ENCODE data around the gene A2M.
"Not testable (repeated sequence)": the region's sequence is repeated elsewhere in the genome, so short reads cannot be mapped to it uniquely, and the experiment has no call there.

The A2M gene

GRCh38 chr12:9115731-9116559 is at the start of gene A2M:
Gene A2M (minus strand): TSS chr12:9115919. CDS start chr12:9115849, 70 bp downstream.
- Histone ChIP-seq H3K9ac (ENCODE audit: low read length) (peak within 1 kb of the TSS; percentile 20), H3K4me3 (ENCODE audit: low read length) (no peak within 1 kb of the TSS), H3K9me3 (ENCODE audit: control insufficient read depth, low read length) (no peaks in the 10 kb centered on the region), H3K27me3 (ENCODE audit: control insufficient read depth, insufficient read depth, low read length) (no peaks in the 10 kb centered on the region), H3K36me3 (ENCODE audit: control insufficient read depth, insufficient read depth, low read length) (no peaks in the 10 kb centered on the region), H3K4me1 (ENCODE audit: control insufficient read depth, insufficient read depth, low read length) (no peaks in the 10 kb centered on the region)

DNA sequence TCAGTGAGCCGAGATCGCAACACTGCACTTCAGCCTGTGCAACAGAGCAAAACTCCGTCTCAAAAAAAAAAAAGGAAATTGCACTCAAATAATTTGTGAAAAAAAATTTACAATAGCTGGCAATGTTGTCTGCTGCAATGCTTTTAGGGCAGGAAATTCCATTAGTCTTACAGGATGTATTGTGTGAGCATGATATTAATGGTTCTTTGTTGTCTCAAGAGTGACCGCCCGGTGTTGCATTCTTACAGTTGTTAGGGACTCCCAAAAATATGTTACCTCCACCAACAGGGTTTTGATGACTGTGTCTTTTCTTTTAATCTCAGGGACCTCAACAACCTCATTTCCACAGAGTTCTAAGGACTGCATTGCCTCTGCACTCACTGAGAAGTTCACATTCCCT is 47.7 kb upstream of the A2M start:
- Histone ChIP-seq H3K4me1 (ENCODE audit: control insufficient read depth, insufficient read depth, low read length) (no peaks in the 10 kb centered on the region), H3K27me3 (ENCODE audit: control insufficient read depth, insufficient read depth, low read length) (no peaks in the 10 kb centered on the region), H3K4me3 (ENCODE audit: low read length) (no peak overlapping the region), H3K9ac (ENCODE audit: low read length) (no peak overlapping the region), H3K36me3 (ENCODE audit: control insufficient read depth, insufficient read depth, low read length) (no peaks in the 10 kb centered on the region), H3K9me3 (ENCODE audit: control insufficient read depth, low read length) (no peaks in the 10 kb centered on the region)

DNA sequence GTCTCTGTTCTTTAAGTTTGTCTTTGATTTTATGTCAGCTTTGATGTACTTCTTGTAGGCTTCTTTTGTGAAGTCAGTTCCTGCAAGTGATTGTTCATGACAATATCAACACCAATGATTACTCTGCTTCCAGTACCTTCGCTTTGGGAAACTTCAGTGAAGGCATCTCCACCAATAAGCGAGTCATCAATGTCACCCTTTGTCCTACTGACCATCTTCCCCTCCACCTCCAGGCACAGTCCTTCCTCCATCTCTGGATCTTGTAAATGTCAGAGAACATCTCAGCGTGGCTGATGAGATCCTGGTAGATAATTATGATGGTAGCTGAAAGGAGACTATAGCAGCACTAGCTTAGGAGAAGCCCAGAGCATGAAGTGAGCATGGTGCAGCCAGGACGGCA is 40.4 kb upstream of the A2M start:
- Histone ChIP-seq H3K27me3 (ENCODE audit: control insufficient read depth, insufficient read depth, low read length) (no peaks in the 10 kb centered on the region), H3K4me3 (ENCODE audit: low read length) (no peak overlapping the region), H3K9me3 (ENCODE audit: control insufficient read depth, low read length) (no peaks in the 10 kb centered on the region), H3K9ac (ENCODE audit: low read length) (no peak overlapping the region), H3K36me3 (ENCODE audit: control insufficient read depth, insufficient read depth, low read length) (no peaks in the 10 kb centered on the region), H3K4me1 (ENCODE audit: control insufficient read depth, insufficient read depth, low read length) (no peaks in the 10 kb centered on the region)

- H3K4me3 ChIP-seq (ENCODE audit: low read length) = no peak overlapping the region
- no peaks in the 10 kb centered on the region for H3K36me3 ChIP-seq (ENCODE audit: control insufficient read depth, insufficient read depth, low read length)
- H3K27me3 ChIP-seq (ENCODE audit: control insufficient read depth, insufficient read depth, low read length) = no peaks in the 10 kb centered on the region
- H3K9me3 ChIP-seq (ENCODE audit: control insufficient read depth, low read length) = no peaks in the 10 kb centered on the region
- no peaks in the 10 kb centered on the region for H3K4me1 ChIP-seq (ENCODE audit: control insufficient read depth, insufficient read depth, low read length)
- no peak overlapping the region for H3K9ac ChIP-seq (ENCODE audit: low read length)
These were observed 33.7 kb upstream of the A2M start for GRCh38 chr12:9149372-9149771.

DNA sequence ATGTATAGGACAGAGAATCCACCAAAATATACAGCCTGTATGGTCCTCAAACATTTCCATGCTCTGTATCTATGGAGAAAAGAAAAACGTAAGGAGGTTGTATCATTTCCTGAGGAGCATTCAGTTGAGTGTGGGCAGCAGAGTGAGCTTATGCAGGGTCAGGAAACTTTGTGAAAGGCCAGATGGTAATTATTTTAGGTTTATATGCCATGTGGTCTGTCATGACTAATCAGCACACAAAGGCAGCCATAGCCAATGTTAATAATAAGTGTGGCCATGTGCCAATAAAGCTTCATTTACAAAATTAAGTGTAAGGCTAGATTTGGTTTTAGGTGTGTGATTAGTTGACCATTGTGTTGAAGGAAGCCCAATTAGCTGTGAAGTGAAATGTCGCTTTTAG is 33.2 kb upstream of the A2M start:
- H3K36me3 ChIP-seq (ENCODE audit: control insufficient read depth, insufficient read depth, low read length) = no peaks in the 10 kb centered on the region
- no peak overlapping the region for H3K9ac ChIP-seq (ENCODE audit: low read length)
- H3K27me3 ChIP-seq (ENCODE audit: control insufficient read depth, insufficient read depth, low read length) = no peaks in the 10 kb centered on the region
- H3K4me3 ChIP-seq (ENCODE audit: low read length) = no peak overlapping the region
- no peaks in the 10 kb centered on the region for H3K9me3 ChIP-seq (ENCODE audit: control insufficient read depth, low read length)
- no peaks in the 10 kb centered on the region for H3K4me1 ChIP-seq (ENCODE audit: control insufficient read depth, insufficient read depth, low read length)

DNA sequence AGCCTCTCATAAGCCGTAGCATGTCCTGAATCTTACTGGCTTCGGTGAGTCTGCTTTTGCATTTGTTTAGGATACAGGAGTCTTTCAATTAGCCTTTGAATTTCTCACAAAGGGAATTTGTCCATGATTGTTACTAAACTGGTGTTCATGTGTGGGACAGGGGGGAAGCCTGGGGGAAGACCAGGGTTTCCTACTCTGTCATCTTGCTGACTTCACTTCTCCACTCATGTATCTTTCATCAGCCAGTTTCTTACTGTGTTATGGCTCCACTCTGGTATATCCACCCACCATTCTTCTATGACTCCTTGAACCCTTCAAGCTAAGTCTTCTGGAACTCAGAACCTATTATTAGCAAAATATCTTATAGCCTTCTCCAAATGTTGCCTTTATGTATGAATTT is 31.7 kb upstream of the A2M start:
- no peaks in the 10 kb centered on the region for H3K27me3 ChIP-seq (ENCODE audit: control insufficient read depth, insufficient read depth, low read length)
- H3K36me3 ChIP-seq (ENCODE audit: control insufficient read depth, insufficient read depth, low read length) = no peaks in the 10 kb centered on the region
- H3K9me3 ChIP-seq (ENCODE audit: control insufficient read depth, low read length) = no peaks in the 10 kb centered on the region
- H3K4me1 ChIP-seq (ENCODE audit: control insufficient read depth, insufficient read depth, low read length) = no peaks in the 10 kb centered on the region
- no peak overlapping the region for H3K4me3 ChIP-seq (ENCODE audit: low read length)
- H3K9ac ChIP-seq (ENCODE audit: low read length) = no peak overlapping the region

DNA sequence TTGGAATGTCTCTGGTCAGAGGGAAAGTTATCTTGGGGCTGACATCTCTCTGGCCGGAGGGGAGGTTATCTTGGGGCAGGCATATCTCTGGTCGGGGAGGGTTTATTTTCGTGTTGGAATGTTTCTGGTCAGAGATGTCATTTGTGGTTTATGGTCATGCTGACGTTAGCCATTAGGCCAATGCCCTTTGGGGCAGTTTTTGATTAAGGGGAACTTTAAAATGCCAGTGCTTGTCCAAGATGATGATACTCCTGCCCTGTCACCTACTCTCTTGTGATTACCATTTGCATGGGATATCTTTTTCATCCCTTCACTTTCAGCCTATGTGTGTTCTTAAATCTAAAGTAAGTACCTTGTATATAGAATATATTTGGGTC is 29.0 kb upstream of the A2M start:
- no peaks in the 10 kb centered on the region for H3K4me1 ChIP-seq (ENCODE audit: control insufficient read depth, insufficient read depth, low read length)
- no peak overlapping the region for H3K4me3 ChIP-seq (ENCODE audit: low read length)
- H3K27me3 ChIP-seq (ENCODE audit: control insufficient read depth, insufficient read depth, low read length) = no peaks in the 10 kb centered on the region
- H3K9ac ChIP-seq (ENCODE audit: low read length) = no peak overlapping the region
- H3K9me3 ChIP-seq (ENCODE audit: control insufficient read depth, low read length) = no peaks in the 10 kb centered on the region
- H3K36me3 ChIP-seq (ENCODE audit: control insufficient read depth, insufficient read depth, low read length) = no peaks in the 10 kb centered on the region

GRCh38 chr12:9143929-9144729 is 28.4 kb upstream of the A2M start:
- Histone ChIP-seq H3K4me1 (ENCODE audit: control insufficient read depth, insufficient read depth, low read length) (no peaks in the 10 kb centered on the region), H3K9ac (ENCODE audit: low read length) (no peak overlapping the region), H3K27me3 (ENCODE audit: control insufficient read depth, insufficient read depth, low read length) (no peaks in the 10 kb centered on the region), H3K9me3 (ENCODE audit: control insufficient read depth, low read length) (no peaks in the 10 kb centered on the region), H3K4me3 (ENCODE audit: low read length) (no peak overlapping the region), H3K36me3 (ENCODE audit: control insufficient read depth, insufficient read depth, low read length) (no peaks in the 10 kb centered on the region)

- Histone ChIP-seq H3K36me3 (ENCODE audit: control insufficient read depth, insufficient read depth, low read length) (no peaks in the 10 kb centered on the region), H3K4me1 (ENCODE audit: control insufficient read depth, insufficient read depth, low read length) (no peaks in the 10 kb centered on the region), H3K27me3 (ENCODE audit: control insufficient read depth, insufficient read depth, low read length) (no peaks in the 10 kb centered on the region), H3K4me3 (ENCODE audit: low read length) (no peak overlapping the region), H3K9me3 (ENCODE audit: control insufficient read depth, low read length) (no peaks in the 10 kb centered on the region), H3K9ac (ENCODE audit: low read length) (no peak overlapping the region)
These were observed 27.4 kb upstream of the A2M start for GRCh38 chr12:9143137-9143536.

GRCh38 chr12:9139588-9140290 is 24.0 kb upstream of the A2M start:
- not testable (repeated sequence) for H3K4me3 ChIP-seq (ENCODE audit: low read length); H3K9ac ChIP-seq (ENCODE audit: low read length); H3K36me3 ChIP-seq (ENCODE audit: control insufficient read depth, insufficient read depth, low read length); H3K9me3 ChIP-seq (ENCODE audit: control insufficient read depth, low read length); H3K4me1 ChIP-seq (ENCODE audit: control insufficient read depth, insufficient read depth, low read length); H3K27me3 ChIP-seq (ENCODE audit: control insufficient read depth, insufficient read depth, low read length)

DNA sequence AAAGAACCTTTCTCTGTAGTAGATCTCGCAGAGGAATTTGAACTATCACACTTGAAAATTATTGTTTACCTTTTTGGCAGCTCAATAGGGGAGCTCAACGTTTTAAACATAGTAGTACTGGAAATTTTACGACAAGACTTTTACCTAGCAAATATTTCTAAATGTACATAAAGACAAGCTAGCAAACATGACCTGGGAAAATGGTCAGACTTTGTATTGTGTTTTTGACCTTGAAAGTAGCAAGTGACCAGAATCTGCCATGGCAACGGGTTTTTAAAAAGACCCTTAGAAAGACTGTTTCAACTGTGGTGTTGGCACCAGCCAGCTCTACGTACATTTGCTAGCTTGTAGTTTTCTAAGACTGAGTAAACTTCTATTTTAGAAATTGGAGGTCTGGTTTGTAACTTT is 20.2 kb upstream of the A2M start:
- Histone ChIP-seq H3K9me3 (ENCODE audit: control insufficient read depth, low read length) (no peaks in the 10 kb centered on the region), H3K4me1 (ENCODE audit: control insufficient read depth, insufficient read depth, low read length) (no peaks in the 10 kb centered on the region), H3K27me3 (ENCODE audit: control insufficient read depth, insufficient read depth, low read length) (no peaks in the 10 kb centered on the region), H3K36me3 (ENCODE audit: control insufficient read depth, insufficient read depth, low read length) (no peaks in the 10 kb centered on the region), H3K9ac (ENCODE audit: low read length) (no peak overlapping the region), H3K4me3 (ENCODE audit: low read length) (no peak overlapping the region)

Data from mucosa of stomach (tissue), 1 donor.